VCaP (cell line): ENCODE results near the gene AGK.

Source experiments
- H3K27ac ChIP-seq: fragments of 450-650 bp; 2 replicates; pipeline ENCODE4 v1.5.1; 2017
- TF ChIP-seq, protein P1 (sequence below): fragments of 450-650 bp; conservative IDR thresholded peaks from 2 replicates; pipeline ENCODE4 v1.5.1; 2017; ENCODE audit warnings: mild to moderate bottlenecking, moderate library complexity

The AGK gene

DNA sequence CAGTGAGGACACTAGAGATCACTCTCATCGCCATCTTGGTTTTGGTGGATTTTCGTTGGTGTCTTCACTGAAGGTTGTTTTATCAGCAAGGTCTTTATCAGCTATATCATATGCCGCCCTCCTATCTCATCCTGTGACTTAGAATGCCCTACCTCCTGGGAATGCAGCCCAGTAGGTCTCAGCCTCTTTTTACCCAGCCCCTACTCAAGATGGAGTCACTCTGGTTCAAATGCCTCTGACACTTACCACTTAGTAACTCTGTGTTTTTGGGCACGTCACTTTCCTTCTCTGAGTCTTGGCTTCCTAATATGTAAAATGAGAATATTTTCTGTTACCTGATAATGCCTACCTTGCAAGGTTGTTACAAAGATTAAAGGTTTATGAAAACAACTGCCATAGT is 37.7 kb downstream of the AGK start:
- TF ChIP-seq, protein P1, sequence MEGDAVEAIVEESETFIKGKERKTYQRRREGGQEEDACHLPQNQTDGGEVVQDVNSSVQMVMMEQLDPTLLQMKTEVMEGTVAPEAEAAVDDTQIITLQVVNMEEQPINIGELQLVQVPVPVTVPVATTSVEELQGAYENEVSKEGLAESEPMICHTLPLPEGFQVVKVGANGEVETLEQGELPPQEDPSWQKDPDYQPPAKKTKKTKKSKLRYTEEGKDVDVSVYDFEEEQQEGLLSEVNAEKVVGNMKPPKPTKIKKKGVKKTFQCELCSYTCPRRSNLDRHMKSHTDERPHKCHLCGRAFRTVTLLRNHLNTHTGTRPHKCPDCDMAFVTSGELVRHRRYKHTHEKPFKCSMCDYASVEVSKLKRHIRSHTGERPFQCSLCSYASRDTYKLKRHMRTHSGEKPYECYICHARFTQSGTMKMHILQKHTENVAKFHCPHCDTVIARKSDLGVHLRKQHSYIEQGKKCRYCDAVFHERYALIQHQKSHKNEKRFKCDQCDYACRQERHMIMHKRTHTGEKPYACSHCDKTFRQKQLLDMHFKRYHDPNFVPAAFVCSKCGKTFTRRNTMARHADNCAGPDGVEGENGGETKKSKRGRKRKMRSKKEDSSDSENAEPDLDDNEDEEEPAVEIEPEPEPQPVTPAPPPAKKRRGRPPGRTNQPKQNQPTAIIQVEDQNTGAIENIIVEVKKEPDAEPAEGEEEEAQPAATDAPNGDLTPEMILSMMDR, result no peak
- H3K27ac ChIP-seq, result no peak overlapping the region

DNA sequence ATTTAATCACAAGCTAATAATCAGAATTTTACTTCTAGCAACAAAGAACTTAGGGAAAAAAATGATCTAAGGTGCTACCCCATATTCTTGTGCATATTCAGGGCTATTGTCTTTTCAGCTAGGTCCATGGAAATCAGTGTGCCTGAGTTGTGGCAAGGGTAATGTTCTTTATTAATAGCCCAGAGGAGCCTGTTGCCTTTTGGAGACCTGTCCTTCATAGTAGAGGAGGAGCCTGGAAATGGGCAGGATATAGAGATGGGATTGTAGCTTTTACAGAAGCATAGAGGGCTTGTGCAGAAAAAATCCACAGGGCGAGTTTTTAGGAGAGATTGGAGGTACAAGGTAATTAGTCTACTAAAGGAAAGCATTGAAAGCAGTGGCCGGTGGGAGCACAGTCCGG is 38.9 kb downstream of the AGK start:
- TF ChIP-seq, protein P1, result no peak
- H3K27ac ChIP-seq, result no peak overlapping the region

DNA sequence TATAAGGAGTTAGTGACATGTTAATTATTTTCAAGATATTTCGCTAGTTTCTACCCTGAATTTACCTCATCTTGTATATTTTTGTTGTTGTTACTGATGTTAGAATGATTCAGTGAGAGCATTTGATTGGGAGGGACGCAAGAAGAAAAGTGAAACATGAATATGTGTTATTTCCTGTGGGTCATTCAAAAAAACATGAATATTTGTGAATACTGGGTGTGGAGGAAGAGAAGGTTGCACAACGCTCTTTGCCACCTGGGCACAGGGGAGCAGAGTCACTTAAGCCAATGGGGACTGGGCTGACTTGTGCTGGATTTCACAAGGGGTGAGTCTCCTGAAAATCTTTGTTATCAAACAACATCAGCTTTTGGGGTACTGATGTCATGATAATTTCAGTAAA is 39.5 kb downstream of the AGK start:
- TF ChIP-seq, protein P1, result no peak

DNA sequence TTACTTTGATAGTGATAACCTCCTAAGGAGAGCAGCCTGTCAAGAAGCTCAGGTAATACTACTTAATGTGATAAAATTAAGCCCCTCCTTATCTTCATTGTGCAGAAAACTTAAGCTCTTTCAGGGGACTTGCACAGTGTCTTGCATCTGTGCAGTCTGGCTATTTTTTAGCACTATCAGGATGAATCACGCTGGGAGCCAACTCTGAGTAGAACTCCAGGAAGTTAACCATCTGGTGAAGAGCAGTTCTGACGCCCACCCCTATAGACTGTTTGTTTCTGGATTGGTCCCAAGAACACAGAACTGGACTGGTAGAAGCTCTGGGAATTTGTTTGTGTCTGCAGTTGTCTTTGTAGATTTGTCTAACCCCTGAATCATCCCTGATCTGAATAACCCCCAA is 41.9 kb downstream of the AGK start:
- TF ChIP-seq, protein P1, result no peak

More for the DNA sequence above, 39.5 kb downstream of the AGK start:
- H3K27ac ChIP-seq, result no peak overlapping the region

DNA sequence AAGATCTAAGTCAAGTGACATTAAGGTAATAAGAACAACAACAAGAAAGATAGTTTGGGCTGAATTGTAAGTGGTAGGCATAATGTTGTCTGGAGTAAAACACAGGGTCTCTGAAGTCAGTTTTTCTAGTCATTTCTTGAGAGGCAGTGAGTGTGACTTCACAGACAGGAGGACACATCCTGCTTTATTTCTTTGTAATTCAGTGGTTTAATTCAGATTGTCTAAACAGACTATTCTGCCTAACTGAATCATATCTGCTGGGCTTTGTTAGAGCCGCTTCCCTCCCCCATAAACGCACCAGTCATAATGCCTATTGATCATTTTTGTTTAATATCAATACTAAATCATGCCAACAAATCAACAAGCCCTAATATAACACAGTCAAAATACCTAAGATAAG is 46.8 kb downstream of the AGK start:
- TF ChIP-seq, protein P1, result no peak
- no peak overlapping the region for H3K27ac ChIP-seq

More for the DNA sequence above, 41.9 kb downstream of the AGK start:
- H3K27ac ChIP-seq, result no peak overlapping the region

DNA sequence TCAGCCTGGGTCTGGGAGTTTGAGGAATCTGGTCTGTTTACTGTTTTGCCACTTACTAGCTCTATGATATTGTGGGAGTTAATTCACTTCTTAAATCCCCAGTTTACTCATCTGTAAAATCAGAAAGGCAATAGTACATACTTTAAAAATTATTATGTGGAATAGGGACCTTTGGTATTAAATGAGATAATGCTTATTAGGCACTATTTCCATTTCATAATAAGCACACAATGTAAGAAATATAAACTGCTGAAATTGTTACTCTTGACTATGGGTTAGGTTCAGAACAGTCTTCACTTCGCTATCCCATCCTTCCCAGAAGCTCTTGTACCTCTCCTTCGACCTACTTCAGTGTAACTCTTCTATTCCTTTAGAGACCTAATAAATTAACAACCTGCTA is 47.2 kb downstream of the AGK start:
- no peak overlapping the region for H3K27ac ChIP-seq
- TF ChIP-seq, protein P1, result no peak

DNA sequence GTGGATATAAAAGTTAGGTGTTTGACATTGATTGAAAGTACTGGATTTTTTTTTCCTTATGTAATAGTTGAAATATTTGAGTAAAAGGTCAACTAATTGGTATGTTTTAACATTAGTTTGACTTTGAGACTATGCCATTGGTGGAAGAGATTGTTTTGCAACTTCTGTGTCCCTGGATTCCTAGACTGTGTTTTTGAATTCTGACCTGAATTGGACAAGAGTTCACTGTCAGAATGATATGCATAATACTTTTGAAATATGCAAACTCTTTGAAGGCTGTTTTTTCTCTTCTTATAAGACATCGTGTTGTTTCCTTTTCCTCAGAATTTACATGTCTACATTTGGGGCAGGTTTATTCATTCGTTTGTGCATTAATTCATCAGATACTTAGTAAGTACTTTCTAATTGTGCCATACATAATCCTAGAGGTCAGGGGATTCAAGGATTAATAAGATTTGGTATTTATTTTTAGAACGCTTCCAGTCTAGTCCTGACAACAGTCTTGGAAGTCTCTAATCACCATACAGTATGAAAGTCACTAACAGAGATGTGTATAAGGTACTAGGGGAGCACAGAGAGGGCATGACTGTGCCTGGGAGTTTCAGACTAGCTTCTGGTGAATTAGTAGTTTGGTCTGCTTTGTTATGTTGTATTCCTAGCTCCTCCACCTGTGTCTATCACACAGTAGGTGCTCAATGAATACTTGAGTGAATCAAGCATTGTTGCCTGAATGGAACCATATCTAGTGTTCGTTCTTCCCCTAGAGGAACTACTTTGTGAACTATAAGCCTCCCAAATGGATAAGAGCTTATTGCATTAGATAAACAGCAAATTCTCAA is 49.2 kb downstream of the AGK start:
- no peak overlapping the region for H3K27ac ChIP-seq
- TF ChIP-seq, protein P1, result no peak
